Mucosa of gallbladder (tissue), 1 donor: ENCODE measurements around the gene CAPZB. TPM values are rescaled to one million over a fixed set of nuclear protein-coding genes. Genes with fewer than 3 reads are reported as not detected.

Source experiments
- DNase-seq: peaks from one replicate; pipeline ENCODE4 v3.0.0-alpha.2; 2020; ENCODE audit warnings: low spot score
- total RNA-seq: library from RNA; stranded (reverse); gene quantifications from one replicate; pipeline ENCODE4 v1.2.1, GENCODE V29; 2021
- donor health status: DM: no; HTN: no; CAD: no.

The CAPZB gene
- total RNA-seq, 1 donor from 2014 or later, result 255 TPM

DNA sequence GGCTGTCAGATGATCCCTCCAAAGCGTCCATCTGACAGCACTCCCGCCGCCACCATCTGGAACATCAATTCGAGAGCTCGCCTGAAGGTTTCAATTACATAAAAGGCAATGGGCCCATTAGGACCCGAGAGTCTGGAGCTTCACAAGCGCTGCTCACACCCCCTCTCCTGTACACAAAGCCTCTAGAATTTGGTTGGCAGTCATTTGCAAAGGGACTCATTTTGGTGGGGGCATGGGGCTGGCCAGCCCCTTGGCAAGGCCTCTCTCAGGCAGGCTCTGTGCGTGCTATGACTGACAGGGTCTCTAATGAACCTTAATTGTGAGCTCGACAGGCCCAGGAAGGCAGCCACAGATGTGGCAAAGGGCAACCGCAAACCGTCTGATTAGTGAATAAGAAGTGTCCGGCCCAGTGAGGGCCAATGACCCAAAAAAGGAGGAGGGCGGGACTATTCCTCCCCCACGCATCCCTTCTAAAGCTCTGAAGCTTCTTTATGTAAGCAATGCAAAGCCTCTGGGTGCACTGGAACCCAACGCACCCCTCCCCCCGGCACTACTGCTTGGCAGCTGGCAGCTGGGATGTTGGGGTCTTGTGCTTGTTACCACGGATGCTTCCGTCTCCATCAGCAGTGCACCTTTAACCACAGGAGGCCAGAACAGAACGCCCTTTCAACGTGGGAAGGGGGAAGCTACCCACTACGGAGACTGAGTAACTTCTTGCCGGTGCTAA lies 79.4 kb downstream of the CAPZB start:
- no peak for DNase-seq

- DNase-seq, result no peak
These were observed 80.1 kb downstream of the CAPZB start for GRCh38 chr1:19405195-19405760.

DNA sequence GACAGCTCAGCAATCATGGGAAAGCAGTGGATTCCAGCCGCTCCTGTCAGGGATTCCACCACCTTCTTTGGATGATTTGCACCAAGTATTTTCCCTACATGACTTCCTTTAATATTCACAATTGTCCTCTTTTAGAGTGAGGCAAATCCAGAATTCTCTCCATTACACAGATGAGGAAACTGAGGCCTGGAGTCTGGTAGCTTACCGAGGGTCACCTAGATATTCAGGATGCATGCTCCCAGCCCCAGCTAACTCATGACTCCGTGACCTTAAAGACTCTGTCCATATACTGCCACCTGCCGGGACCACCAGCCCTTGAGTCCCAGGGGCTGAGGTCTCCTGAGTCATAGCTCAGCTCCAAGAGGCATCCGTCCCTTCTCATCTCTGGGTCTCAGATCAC lies 80.6 kb downstream of the CAPZB start:
- no peak for DNase-seq

DNA sequence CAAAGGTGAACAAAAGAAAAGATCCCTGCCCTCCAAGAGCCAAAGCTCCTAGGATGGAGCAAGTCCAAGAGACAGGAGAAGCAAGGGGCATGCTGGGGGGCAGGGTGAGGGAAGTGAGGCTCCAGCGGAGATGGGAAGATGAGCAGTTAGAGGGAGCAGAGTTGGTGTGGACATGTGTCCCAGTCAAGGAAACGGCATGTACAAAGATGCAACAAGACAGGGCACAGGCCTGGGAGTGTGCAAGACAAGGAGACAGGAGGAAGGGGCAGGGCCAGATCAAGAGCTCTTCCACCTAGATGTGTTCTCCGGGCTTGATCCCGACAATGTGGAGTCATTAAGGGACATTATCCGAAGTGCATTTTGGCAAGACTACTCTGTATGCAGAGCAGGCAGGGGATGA lies 82.1 kb downstream of the CAPZB start:
- DNase-seq, result no peak

DNA sequence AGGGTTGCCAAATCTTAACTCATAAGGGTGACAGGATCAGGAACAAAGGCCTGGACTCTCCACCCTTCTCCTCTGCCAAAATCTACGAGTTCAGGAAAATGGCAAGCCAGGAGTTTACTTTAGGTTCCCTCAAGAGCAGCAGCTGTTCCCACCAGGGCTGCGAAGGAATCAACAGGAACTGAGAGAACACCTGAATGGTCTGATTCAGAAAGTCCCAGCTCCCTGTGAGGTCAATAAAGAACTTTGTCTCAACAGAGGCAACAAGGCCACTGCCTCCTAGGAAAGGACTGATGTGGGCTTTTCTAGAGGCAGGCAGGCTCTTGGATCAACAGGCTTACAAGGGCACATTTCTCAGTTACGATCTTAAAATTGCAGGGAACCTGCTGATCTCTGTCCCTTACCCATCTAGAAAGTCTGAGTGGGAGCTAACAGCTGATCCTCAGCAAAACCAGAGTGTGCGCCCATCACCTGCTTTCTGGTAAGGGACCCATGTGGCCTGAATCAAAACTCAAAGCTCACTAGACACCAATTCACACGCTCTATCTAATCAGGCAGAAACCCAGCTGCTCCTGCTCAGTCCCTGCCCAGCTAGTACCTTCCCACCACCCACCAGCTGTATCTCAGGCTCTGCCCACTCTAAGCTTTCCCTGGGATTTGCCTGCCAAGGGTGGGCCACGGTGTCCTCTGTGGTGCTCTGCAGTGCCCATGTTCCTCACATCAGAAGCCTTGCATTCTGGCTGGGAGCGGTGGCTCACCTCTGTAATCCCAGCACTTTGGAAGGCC lies 83.1 kb downstream of the CAPZB start:
- no peak for DNase-seq

GRCh38 chr1:19401535-19401889 lies 83.8 kb downstream of the CAPZB start:
- no peak for DNase-seq

DNA sequence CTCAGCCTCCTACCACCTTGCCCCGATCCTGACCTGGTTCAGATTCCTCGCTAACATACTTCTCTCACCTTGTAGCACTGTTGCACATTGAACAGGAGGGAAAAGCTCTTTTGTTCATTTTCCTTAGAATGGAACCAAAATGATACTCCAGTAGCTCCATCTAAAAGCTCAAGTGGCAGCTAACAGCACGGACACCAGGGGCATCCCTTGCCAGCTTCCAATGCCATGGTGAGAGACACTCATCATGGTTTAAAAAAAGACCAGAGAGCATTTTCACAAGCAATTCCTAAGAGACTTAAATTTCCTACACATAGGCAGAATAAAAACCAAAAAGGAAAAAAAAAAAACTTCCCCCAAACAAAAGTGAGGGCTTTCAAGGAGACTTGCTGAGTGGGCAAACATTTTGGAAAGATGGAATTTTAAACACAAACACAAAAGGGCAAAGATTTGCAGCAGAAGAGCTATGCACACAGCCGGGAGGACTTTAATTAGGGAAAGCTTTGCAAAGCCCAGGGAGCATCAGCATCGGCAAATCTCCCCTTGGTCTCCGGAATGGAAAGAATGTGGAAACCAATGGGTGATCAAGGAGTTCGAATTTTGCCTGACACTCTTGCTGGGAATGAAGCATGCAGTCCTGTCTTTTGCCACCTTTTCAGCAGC lies 84.3 kb downstream of the CAPZB start:
- DNase-seq, result no peak

DNA sequence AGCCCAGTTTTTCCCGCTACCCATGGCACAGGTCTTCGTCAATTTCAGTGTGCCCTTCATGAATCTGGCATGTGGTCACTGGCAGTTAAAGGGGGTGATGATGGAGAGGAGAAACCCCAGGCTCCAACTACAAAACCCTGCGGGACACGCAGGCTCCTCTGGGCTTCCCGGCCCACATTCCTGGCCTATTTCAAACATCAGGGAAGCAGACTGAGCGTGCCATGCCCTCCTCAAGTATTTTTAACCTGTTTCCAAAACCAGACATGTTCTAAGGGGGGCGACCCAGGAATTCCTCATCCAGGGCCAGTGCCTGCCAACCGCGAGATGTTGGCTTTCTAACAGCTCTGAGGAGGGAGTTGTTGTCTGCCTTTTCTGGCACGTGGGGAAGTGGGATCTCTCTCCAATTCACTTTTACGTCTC lies 85.1 kb downstream of the CAPZB start:
- DNase-seq, result peak; percentile 37

DNA sequence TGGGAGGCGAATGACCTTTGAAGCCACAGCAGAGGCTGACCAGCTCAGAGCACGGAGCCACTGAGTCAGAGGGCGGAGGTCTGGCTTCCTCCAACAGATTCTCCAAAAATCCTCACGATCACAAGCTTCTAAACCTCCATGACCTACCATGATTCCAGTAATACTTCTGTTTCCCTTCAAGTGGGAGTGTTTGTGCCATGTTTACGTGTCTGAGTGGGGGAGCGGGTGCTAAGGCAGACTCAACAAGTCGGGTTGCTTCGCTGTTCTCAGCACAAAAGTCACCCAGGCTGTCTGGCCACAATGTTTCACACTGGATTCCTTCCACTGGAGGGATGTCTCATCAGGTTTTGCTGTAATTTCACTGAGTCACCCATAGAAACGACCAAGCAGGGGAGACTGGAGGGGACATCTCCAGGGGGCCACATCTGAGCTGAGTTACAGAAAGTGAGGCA lies 87.0 kb downstream of the CAPZB start:
- DNase-seq, result peak; percentile 53

- no peak for DNase-seq
These were observed 88.0 kb downstream of the CAPZB start for GRCh38 chr1:19397217-19397945.

DNA sequence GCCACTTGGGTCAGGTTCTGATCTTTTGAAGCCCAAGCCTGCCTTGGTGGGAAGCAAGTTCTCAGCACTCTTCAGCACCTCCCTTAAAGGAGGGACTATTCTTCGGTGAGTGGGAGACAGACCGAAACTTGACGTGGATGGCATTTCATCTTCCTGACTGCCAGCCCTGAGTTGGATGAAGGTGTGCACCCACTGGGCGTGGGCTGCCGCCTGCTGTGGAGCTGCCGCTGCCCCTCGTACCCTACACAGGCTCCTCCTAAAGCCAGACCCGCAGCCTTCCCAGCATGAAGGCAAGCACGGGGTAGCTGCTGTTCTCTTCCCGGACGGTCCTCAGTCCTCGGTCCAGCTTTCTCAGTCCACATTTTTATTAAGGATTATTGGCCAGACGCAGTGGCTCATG lies 89.1 kb downstream of the CAPZB start:
- no peak for DNase-seq

- no peak for DNase-seq
These were observed 89.6 kb downstream of the CAPZB start for GRCh38 chr1:19395678-19396192.

DNA sequence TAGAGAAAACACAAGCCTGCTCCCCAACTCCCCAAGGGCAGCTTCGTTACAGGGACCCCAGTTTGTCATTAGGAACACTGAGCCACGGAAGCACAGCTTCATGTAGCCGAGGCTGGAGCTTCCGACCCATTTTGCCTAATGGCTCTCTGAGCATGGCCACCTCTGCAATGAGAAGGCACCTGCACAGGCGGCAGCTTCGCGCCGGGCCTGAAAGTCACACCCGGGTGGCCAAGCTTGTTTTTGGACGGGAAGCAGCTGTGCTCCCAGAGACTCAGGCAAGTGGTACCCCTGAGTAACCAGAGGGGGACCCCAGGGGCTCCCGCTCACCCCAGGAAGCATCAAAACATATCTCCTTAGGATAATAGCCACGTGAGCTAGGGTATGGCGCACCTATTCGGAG lies 92.3 kb downstream of the CAPZB start:
- no peak for DNase-seq

GRCh38 chr1:19392221-19392620 lies 93.1 kb downstream of the CAPZB start:
- DNase-seq, result no peak

DNA sequence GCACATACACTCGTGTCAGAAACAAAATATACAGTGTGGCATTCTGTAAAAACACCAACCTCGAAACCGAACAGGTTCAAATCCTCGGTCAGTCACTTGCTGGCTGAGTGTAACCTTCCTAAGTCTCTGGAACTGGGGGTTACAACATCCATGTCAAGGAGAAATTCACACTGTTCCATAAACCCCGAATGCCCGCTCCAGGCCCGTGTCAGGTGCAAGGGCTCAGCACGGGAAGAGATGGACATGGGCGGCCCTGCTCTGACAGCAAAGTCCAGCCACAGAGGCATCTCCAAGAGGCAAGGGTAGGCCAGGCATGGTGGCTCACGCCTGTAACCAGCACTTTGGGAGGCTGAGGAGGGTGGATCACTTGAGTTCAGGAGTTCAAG lies 93.8 kb downstream of the CAPZB start:
- DNase-seq, result no peak

- DNase-seq, result peak; percentile 72
These were observed 94.3 kb downstream of the CAPZB start for GRCh38 chr1:19390901-19391595.

DNA sequence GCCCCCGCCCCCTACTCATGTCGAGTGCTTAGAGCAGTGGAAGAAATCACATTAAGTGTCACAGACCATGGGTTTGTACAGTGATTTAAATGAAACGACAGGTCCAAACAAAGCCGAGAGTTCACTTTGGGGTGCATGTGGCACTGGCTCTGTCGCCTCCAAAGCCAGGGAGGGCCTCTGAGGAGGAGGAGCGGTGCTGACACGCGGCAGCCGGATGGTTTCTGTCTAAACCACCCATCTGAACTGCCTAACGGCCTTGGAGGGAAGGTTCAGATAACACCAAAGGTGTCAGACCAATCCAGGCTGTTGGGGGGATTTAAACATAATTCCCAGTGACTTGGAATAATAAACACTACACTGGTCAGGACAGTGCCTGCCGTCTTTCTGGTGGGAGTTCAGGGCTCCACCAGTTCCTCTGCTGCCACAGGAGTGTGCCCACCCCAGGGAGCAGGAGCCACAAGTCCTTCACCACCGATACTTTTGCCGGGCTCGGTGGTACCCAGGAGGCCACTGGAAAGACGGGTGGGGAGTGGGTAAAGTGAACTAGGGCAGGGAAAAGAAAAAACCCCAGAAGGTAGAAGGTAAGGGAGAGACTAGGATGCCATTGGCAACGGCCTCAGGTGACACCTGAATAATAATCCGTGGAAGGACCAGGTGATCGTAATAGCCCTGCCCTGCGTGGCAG lies 95.0 kb downstream of the CAPZB start:
- DNase-seq, result no peak

DNA sequence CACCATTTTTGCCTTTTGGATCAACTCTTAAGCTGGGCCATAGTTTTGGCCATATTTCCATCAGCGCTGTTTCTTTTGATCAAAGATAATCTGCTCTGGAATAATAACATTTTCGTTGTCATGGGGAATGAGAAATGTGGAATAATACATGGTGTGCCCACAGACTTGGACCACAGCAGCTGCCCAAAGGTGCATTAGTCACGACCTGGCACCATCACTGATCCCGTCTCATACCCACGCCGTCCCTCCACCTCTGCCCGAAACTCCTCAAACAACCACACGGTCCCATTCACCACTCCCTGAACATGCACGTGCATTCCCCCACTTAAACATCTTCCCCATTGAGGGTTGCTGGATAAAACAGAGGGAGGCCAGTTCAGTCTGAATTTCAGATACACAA lies 96.4 kb downstream of the CAPZB start:
- no peak for DNase-seq

GRCh38 chr1:19387045-19387467 lies 98.3 kb downstream of the CAPZB start:
- peak; percentile 61 for DNase-seq

GRCh38 chr1:19385869-19386591 lies 99.3 kb downstream of the CAPZB start:
- DNase-seq, result peak; percentile 86
